HG02981 (cell line): ENCODE measurements around the gene GRK2.

Source experiments
- ATAC-seq: cut with Tn5 transposase; IDR thresholded peaks from one replicate; pipeline ENCODE4 v1.9.1; 2021; ENCODE audit warnings: mild to moderate bottlenecking, moderate library complexity; ENCODE audit not compliant: unreplicated experiment

The GRK2 gene

GRCh38 chr11:67293090-67293489, 26.8 kb downstream of the GRK2 start:
- ATAC-seq: no peak

DNA sequence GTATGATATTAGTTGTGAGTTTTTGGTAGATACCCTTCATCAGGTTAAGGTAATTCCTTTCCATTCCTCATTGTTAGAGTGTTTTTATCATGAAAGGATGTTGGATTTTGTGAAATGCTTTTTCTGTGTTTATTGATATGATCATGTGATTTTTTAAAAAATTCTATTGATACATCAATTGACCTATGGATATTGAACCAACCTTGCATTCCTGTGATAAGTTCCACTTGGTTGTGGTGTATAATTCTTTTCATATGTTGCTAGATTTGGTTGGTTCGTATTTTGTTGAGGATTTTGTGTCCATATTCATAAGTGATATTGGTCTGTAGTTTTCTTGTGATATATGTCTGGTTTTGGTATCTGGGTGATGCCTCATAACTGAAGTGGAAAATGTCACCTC, 29.6 kb downstream of the GRK2 start:
- ATAC-seq: no peak

GRCh38 chr11:67298786-67299185, 32.5 kb downstream of the GRK2 start:
- ATAC-seq: no peak

DNA sequence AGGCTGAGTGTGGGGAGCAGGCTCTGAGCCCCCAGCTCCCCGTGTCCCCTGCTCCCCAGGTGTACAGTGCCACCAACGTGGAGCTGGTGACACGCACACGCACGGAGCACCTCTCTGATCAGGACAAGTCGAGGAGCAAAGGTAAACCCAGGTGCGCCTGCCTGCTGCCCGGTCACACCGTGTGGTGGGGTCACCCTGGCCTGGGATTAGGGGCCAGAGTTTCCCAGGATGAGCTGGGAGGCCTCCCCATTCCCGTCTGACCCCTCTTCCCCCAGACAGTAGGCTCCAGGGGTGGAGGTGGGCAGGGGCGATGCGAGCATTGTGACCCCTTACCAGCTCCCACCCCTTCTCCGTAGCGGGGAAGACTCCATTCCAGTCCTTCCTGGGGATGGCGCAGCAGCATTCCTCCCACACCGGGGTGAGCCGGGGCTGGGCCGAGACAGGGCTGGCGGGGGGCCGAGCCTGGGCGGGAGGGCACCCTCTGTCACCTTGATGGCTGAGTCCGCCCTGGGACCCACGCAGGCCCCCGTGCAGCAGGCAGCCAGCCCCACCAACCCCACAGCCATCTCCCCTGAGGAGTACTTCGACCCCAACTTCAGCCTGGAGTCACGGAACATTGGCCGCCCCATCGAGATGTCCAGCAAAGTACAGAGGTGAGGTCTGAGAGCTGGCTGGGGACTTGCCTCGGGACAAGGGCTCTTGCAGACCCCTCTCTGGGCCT, 33.4 kb downstream of the GRK2 start:
- no peak for ATAC-seq

GRCh38 chr11:67300256-67300755, 34.0 kb downstream of the GRK2 start:
- no peak for ATAC-seq

GRCh38 chr11:67300756-67301312, 34.6 kb downstream of the GRK2 start:
- no peak for ATAC-seq

- ATAC-seq: no peak
Observed at GRCh38 chr11:67301313-67301921, 35.1 kb downstream of the GRK2 start.

GRCh38 chr11:67301951-67302516, 35.8 kb downstream of the GRK2 start:
- no peak for ATAC-seq

DNA sequence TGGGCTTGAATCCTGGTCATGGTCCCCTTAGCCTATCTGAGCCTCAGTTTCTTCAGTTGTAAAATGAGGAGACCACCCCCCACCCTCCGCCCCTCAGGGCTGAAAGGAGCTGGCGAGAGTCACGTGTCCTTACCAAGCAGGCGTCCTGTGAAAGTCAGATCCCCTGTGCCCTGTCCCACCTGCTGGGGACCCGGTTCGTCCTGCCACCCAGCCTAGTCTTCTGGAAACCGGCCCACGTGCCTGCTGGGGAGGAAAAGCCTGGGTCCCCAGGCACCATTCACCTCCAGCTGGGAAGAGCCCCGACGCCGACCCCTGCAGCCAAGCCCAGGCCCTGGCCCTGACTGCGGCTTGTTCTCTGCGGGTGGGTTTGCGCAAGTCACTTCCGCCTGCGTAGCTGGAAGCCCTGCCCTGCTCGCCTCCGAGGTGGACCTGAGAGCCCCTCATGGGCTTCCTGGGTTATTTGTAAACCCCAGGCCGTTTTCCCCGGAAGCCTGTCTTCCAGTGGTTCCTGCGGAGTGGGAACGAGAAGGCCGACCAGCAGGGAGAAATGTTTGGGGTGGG, 36.4 kb downstream of the GRK2 start:
- no peak for ATAC-seq

DNA sequence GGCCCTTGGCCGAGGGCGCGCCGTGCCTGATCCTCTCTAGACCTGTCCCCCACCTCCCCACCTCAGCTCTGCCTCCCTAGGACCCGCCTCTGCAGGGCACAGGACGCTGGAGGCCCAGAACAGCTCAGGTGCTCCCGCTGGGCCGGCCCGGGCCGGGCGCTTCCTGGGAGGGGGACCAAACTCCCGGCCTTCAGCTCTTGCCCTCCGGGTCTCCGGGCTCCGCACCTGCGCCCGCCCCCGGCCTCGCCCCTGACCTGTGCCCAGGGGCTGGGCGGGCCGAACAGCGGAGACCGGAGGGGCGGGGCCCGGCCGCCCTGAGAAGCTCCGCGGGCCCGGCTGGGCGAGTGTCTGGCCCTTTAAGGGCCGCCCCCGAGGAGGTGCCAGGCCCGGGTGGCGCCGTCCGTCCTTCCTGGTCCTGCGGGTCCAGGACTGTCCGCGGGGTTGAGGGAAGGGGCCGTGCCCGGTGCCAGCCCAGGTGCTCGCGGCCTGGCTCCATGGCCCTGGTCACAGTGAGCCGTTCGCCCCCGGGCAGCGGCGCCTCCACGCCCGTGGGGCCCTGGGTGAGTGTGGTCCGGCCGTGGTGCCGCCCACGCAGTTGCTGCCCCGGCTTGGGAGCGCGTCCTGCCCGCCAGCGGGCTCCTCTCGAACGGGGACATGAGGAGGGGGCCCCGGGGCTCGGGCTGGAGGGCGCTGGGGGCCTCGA, 37.0 kb downstream of the GRK2 start, which contains the start of gene SSH3:
Gene SSH3, plus strand, starts transcription at position 399 of the 703 bp plus-strand sequence. Its CDS starts 96 bp downstream, at position 495.
- ATAC-seq: no peak

- no peak for ATAC-seq
Observed at GRCh38 chr11:67303835-67304411, 37.6 kb downstream of the GRK2 start.

DNA sequence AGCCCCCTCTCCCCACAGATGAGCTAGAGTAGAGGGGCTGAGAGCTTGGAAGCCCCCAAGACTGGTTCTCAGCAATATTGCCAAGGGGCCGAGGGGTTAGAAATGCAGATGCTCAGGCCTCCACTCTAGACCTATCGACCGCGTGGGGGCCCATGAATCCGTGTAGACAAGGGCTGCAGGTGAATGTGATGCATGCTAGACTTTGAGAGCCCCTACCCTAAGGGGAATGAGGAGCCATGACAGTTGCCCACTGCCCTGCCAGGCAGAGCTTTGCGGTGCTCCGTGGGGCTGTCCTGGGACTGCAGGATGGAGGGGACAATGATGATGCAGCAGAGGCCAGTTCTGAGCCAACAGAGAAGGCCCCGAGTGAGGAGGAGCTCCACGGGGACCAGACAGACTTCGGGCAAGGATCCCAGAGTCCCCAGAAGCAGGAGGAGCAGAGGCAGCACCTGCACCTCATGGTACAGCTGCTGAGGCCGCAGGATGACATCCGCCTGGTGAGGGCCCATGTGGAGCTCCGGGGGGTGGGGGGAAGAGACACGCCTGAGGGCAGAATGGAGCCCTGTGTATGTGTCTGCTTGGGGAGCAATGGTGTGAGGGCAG, 38.3 kb downstream of the GRK2 start:
- no peak for ATAC-seq

- ATAC-seq: no peak
Observed at GRCh38 chr11:67306769-67307544, 40.7 kb downstream of the GRK2 start.

DNA sequence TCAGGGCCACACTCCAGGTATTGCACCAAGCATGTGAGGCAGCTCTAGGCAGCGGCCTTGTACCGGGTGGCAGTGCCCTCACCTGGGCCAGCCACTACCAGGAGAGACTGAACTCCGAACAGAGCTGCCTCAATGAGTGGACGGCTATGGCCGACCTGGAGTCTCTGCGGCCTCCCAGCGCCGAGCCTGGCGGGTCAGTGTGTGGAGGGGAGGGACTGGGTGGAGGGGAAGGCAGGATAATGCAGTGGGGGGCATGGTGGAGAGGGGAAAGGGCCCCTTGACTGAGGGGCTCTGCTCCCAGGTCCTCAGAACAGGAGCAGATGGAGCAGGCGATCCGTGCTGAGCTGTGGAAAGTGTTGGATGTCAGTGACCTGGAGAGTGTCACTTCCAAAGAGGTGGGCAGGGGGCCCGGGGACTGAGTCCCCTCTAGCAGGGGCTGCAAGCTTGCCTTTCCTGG, 41.3 kb downstream of the GRK2 start:
- no peak for ATAC-seq

GRCh38 chr11:67308031-67308866, 42.0 kb downstream of the GRK2 start:
- ATAC-seq: no peak

DNA sequence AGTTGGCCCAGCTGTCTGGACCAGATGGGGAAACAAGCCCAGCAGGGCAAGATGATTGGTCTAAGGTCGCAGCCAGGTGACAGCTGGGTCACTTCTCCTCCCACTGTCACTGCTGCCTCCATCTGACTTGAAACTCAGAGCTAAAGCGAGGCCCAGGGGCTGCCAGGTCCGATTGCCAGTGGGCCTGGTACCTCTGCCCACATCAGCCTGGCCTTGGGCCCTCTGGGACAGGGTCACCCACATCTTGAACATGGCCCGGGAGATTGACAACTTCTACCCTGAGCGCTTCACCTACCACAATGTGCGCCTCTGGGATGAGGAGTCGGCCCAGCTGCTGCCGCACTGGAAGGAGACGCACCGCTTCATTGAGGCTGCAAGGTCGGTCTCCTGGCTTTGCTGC, 42.9 kb downstream of the GRK2 start:
- ATAC-seq: no peak

- no peak for ATAC-seq
Observed at GRCh38 chr11:67309661-67310061, 43.4 kb downstream of the GRK2 start.
